ENCODE measurements around the gene GPR26.
"Not testable (repeated sequence)": the region's sequence is repeated elsewhere in the genome, so short reads cannot be mapped to it uniquely, and the experiment has no call there.

Gene GPR26

GRCh38 chr10:123706236-123706635 is 40.1 kb downstream of the GPR26 start:
- no peak for DNase-seq (ENCODE audit: low read depth)

- no peak for DNase-seq (ENCODE audit: low read depth)
Measured at GRCh38 chr10:123715546-123715945, 49.4 kb downstream of the GPR26 start.

- DNase-seq (ENCODE audit: low read depth): no peak
Measured at GRCh38 chr10:123717336-123717735, 51.2 kb downstream of the GPR26 start.

- DNase-seq (ENCODE audit: low read depth): no peak
Measured at GRCh38 chr10:123718544-123719060, 52.4 kb downstream of the GPR26 start.

- no peak for DNase-seq (ENCODE audit: low read depth)
Measured at GRCh38 chr10:123720536-123720935, 54.4 kb downstream of the GPR26 start.

- no peak for DNase-seq (ENCODE audit: low read depth)
Measured at GRCh38 chr10:123721441-123722049, 55.4 kb downstream of the GPR26 start.

GRCh38 chr10:123722351-123722750 is 56.2 kb downstream of the GPR26 start:
- DNase-seq (ENCODE audit: low read depth): no peak

- DNase-seq (ENCODE audit: low read depth): no peak
Measured at GRCh38 chr10:123724747-123725146, 58.6 kb downstream of the GPR26 start.

- no peak for DNase-seq (ENCODE audit: low read depth)
Measured at GRCh38 chr10:123726381-123726780, 60.2 kb downstream of the GPR26 start.

GRCh38 chr10:123726836-123727235 is 60.7 kb downstream of the GPR26 start:
- DNase-seq (ENCODE audit: low read depth): no peak

- no peak for DNase-seq (ENCODE audit: low read depth)
Measured at GRCh38 chr10:123729523-123729922, 63.4 kb downstream of the GPR26 start.

GRCh38 chr10:123736917-123737316 is 70.8 kb downstream of the GPR26 start:
- DNase-seq (ENCODE audit: low read depth): not testable (repeated sequence)

GRCh38 chr10:123741146-123741545 is 75.0 kb downstream of the GPR26 start:
- DNase-seq (ENCODE audit: low read depth): no peak

- DNase-seq (ENCODE audit: low read depth): no peak
Measured at GRCh38 chr10:123741711-123742110, 75.6 kb downstream of the GPR26 start.

- DNase-seq (ENCODE audit: low read depth): no peak
Measured at GRCh38 chr10:123742751-123743440, 76.7 kb downstream of the GPR26 start.

- no peak for DNase-seq (ENCODE audit: low read depth)
Measured at GRCh38 chr10:123743441-123744223, 77.5 kb downstream of the GPR26 start.

- DNase-seq (ENCODE audit: low read depth): no peak
Measured at GRCh38 chr10:123744224-123744536, 78.0 kb downstream of the GPR26 start.
